HG02970 (cell line): ENCODE data around the gene ICOSLG.
"Not testable (repeated sequence)": the region's sequence is repeated elsewhere in the genome, so short reads cannot be mapped to it uniquely, and the experiment has no call there.

ENCODE experiments used
- ATAC-seq: cut with Tn5 transposase; IDR thresholded peaks from one replicate; pipeline ENCODE4 v1.9.1; 2021; ENCODE audit warnings: mild to moderate bottlenecking, moderate library complexity, moderate number of reproducible peaks; ENCODE audit not compliant: unreplicated experiment, low FRiP score

The ICOSLG gene

GRCh38 chr21:44240842-44241241 is at the start of gene ICOSLG:
TSS of gene ICOSLG (minus strand) at chr21:44240943. CDS start at chr21:44240817, 126 bp downstream.
- ATAC-seq = not testable (repeated sequence)

- no peak for ATAC-seq
These were observed 48.8 kb upstream of the ICOSLG start for GRCh38 chr21:44289381-44290010.

GRCh38 chr21:44288251-44289110 is 47.7 kb upstream of the ICOSLG start:
- no peak for ATAC-seq

- no peak for ATAC-seq
These were observed 46.2 kb upstream of the ICOSLG start for GRCh38 chr21:44286716-44287632.

- no peak for ATAC-seq
These were observed 45.5 kb upstream of the ICOSLG start for GRCh38 chr21:44286086-44286715.

- ATAC-seq = no peak
These were observed 44.6 kb upstream of the ICOSLG start, which contains the start of gene AIRE for GRCh38 chr21:44285138-44285992. TSS of gene AIRE (plus strand) at chr21:44285876. CDS start at chr21:44286007, 131 bp downstream.

GRCh38 chr21:44283948-44284347 is 43.2 kb upstream of the ICOSLG start:
- ATAC-seq = no peak

GRCh38 chr21:44283211-44283785 is 42.6 kb upstream of the ICOSLG start:
- not testable (repeated sequence) for ATAC-seq

- ATAC-seq = no peak
These were observed 41.6 kb upstream of the ICOSLG start for GRCh38 chr21:44282370-44282769.

- no peak for ATAC-seq
These were observed 41.1 kb upstream of the ICOSLG start for GRCh38 chr21:44281801-44282200.

- no peak for ATAC-seq
These were observed 38.9 kb upstream of the ICOSLG start for GRCh38 chr21:44279354-44280260.

GRCh38 chr21:44275041-44275440 is 34.3 kb upstream of the ICOSLG start:
- no peak for ATAC-seq

- ATAC-seq = no peak
These were observed 32.3 kb upstream of the ICOSLG start for GRCh38 chr21:44273046-44273445.

GRCh38 chr21:44272284-44272858 is 31.6 kb upstream of the ICOSLG start:
- ATAC-seq = no peak

- ATAC-seq = no peak
These were observed 31.0 kb upstream of the ICOSLG start for GRCh38 chr21:44271558-44272283.

- ATAC-seq = no peak
These were observed 28.3 kb upstream of the ICOSLG start for GRCh38 chr21:44269090-44269489.

GRCh38 chr21:44267655-44268142 is 27.0 kb upstream of the ICOSLG start:
- no peak for ATAC-seq
